Subcutaneous preadipocyte (primary cell): Measurements from ENCODE around the gene ITGB2. TPM values are rescaled to one million over a fixed set of nuclear protein-coding genes. Genes with fewer than 3 reads are reported as not detected.

ENCODE experiments used
- total RNA-seq: library from RNA; depleted of rRNA; stranded (reverse); fragments of >200 nt; gene quantifications from 2 replicates; pipeline ENCODE4 v1.2.3, GENCODE V29; 2012

ITGB2 gene
- total RNA-seq: not detected in 2 replicates

DNA sequence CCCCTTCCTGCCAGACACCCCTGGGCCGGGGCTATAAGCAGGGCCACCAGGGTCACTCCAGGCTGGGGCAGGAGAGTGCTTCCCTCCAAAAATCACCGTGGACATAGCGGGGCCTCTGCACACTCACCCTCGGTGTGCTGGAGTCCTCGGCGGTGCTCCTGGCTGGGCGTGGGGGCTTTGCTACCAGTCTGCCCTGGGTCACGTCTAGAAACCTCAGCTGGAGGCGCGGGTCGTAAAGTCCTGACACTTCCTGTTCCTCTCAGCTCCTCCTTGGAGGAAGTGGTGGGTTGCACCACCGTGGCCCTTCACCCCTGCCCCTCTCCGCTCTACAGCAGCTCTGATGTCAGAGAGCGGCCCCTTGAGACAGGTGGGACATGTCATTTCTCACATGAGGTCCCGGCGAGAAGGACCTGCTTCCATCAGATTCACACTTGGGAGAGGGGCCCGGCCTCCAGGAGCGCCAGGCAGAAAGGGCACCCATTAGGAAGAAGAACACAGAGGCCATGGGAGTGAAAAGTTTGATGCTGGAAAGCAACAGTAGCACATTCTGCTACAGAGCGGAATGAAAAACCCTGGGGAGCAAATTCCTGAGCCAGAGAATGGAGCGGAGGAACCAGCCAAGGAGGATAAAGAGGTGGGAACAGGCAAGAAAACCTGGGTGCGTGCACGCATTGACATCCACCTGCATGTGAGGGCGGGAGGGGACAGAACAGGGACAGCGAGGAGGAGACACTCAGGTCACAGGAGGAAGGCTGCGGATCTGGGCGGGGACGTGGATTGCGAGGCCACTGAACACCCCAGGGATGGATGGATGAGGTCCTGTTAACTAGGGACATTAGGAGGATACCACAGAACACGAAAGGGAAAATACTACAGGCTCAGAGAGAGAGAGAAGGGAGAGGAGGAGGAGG lies at the start of gene ITGB2:
Gene ITGB2, minus strand, starts transcription at position 206 of the 911 bp plus-strand sequence. CDS start 10,117 bp downstream, outside the sequence.

DNA sequence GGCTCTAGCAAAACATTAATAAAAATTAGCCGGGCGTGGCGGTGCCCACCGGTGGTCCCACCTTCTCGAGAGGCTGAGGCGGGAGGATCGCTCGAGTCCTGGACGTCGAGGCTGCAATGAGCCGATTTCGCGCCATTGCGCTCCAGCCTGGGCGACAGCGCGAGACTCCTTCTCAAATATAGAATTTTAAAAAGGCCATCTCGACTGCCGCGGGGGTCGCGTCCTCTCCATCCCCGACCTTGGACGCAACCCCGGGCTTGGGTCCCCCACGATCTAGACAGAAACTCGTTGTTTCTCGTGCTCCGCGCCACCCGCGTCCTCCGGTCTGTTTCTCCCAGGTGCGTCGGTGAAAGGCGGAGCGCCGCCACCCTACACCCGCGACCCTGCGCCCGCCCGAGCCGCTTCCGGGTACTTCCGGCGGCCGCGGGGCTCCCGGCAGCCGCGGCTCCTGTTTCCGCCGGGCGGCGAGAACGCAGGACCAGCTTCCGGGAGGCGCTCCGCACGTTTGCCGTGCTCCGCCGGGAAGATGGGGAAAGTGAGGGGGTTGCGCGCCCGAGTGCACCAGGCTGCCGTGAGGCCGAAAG lies 18.9 kb upstream of the ITGB2 start, which contains the start of gene SLX9:
Gene SLX9, plus strand, starts transcription at position 498 of the 584 bp plus-strand sequence. Its CDS starts 29 bp downstream, at position 527.

DNA sequence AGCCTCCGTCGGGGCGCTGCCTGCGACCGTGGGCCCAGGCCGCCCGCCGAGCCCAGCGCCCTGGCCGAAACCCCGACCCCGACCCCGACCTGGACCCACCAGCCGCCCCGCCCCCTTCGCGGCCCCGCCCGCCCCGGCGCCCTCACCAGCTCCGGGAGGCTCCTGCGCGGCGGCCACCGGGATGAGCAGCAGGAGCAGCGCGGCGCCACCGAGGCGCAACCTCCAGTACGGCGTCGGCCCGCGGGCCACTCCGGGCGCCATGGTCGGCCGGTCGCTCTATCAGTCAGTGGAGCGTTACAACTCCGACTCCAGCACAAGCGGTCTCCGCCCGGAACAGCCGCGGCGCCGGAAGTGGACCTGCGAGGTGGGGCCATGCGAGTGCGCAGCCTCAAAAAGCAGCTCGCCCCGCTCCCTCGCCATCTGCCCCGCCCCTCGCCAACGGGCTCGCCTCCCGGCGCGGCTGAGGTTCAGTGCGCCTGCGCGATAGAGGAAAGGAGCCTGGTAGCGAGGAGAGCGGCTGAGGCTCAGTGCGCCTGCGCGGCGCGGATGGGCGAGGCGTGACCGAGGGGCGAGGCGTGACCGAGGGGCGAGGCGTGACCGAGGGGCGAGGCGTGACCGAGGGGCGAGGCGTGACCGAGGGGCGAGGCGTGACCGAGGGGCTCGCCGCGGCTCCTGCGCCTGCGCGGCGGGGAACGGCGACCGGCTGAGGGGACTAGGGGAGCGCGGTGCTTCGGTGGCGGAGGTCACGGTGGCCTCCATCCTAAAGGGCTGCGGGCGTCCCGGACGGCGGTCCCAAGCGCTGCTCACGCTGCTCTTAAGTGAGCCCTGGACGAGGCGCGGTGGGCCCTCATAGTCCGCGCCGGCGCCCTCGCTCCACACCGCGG lies 47.1 kb downstream of the ITGB2 start, which contains the start of gene PTTG1IP:
Gene PTTG1IP, minus strand, starts transcription at position 335 of the 884 bp plus-strand sequence. Its CDS starts 74 bp downstream, at position 261.

Other genes with a start within 250 kb of the ITGB2 start
- gene KRTAP12-1, start 238.7 kb downstream of the ITGB2 start, total RNA-seq: not detected in 2 replicates
- gene KRTAP10-12, start 223.7 kb downstream of the ITGB2 start, total RNA-seq: not detected in 2 replicates
- gene TSPEAR, start 209.3 kb downstream of the ITGB2 start, total RNA-seq: not detected in 2 replicates
- gene UBE2G2, start 119.1 kb downstream of the ITGB2 start, total RNA-seq: 92.7 and 94.8 TPM in 2 replicates
- gene SUMO3, start 102.8 kb downstream of the ITGB2 start, total RNA-seq: 69.0 and 84.1 TPM in 2 replicates
- 108 and 111 TPM in 2 replicates for gene PTTG1IP, start 47.2 kb downstream of the ITGB2 start, total RNA-seq
- 17.6 and 22.1 TPM in 2 replicates for gene SLX9, start 19.1 kb upstream of the ITGB2 start, total RNA-seq
- gene ADARB1, start 153.7 kb upstream of the ITGB2 start, total RNA-seq: 3.3 and 5.7 TPM in 2 replicates